Measurements from ENCODE around the gene AKAP6. TPM values are rescaled to one million over a fixed set of nuclear protein-coding genes. Genes with fewer than 3 reads are reported as not detected.

The AKAP6 gene
- total RNA-seq, 2 experiments from 2014 or later = 0.13 to 0.72 TPM

DNA sequence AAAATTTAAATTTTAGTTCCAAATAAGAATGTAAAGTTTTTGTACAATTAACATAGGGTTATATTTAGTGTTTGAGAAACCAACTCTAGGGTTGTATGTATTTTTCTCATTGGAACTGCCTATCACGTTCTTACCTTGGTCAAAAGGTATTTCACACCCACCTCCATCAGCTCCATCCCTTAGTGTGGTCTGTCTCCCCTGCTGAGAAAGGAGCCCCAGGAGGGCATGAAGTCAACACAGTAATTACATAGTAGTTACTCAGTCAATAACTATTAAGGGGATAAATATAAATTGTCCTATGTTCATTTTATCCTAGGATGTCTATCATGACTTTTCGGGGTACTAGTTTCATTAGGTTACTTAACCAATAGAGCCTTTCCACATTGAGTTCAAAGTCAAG, 106.3 kb downstream of the AKAP6 start:
- no TSS peak for BruUV-seq (replicated peaks)
- Histone ChIP-seq H3K27ac (ENCODE audit: low read depth, low read length, poor library complexity, severe bottlenecking) (no peak overlapping the region), H3K4me2 (ENCODE audit: low read length) (no peak overlapping the region), H3K79me2 (ENCODE audit: insufficient read depth, low read depth, low read length) (no peaks in the 10 kb centered on the region), H3K9me2 (ENCODE audit: insufficient read depth, low read length) (no peaks in the 10 kb centered on the region), H3K36me3 (ENCODE audit: insufficient read depth, low read length) (no peaks in the 10 kb centered on the region), H3K4me3 (ENCODE audit: low read depth, low read length, poor library complexity, severe bottlenecking) (no peak overlapping the region), H4K20me1 (ENCODE audit: insufficient read depth, low read length) (no peaks in the 10 kb centered on the region), H2AFZ (ENCODE audit: low read length) (no peak overlapping the region), H3K9me3 (ENCODE audit: low read length) (no peaks in the 10 kb centered on the region), H3K4me1 (ENCODE audit: insufficient read depth, low read length, poor library complexity, severe bottlenecking) (no peaks in the 10 kb centered on the region)
- TF ChIP-seq, protein P1, sequence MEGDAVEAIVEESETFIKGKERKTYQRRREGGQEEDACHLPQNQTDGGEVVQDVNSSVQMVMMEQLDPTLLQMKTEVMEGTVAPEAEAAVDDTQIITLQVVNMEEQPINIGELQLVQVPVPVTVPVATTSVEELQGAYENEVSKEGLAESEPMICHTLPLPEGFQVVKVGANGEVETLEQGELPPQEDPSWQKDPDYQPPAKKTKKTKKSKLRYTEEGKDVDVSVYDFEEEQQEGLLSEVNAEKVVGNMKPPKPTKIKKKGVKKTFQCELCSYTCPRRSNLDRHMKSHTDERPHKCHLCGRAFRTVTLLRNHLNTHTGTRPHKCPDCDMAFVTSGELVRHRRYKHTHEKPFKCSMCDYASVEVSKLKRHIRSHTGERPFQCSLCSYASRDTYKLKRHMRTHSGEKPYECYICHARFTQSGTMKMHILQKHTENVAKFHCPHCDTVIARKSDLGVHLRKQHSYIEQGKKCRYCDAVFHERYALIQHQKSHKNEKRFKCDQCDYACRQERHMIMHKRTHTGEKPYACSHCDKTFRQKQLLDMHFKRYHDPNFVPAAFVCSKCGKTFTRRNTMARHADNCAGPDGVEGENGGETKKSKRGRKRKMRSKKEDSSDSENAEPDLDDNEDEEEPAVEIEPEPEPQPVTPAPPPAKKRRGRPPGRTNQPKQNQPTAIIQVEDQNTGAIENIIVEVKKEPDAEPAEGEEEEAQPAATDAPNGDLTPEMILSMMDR (conservative IDR thresholded peaks at IDR 0.05; ENCODE audit: low read length) = no peak
- no peak for TF ChIP-seq EZH2phosphoT487 (IDR thresholded peaks at IDR 0.05; ENCODE audit: borderline replicate concordance, low read depth, low read length)
- ChIA-PET POLR2A (no interaction called here), CTCF (ENCODE audit: unreplicated experiment) (no interaction called here)
- intact Hi-C loops (cut with micrococcal nuclease; ENCODE audit: unreplicated experiment) = no loop called here
- no peak for DNase-seq (ENCODE audit: low spot score)

DNA sequence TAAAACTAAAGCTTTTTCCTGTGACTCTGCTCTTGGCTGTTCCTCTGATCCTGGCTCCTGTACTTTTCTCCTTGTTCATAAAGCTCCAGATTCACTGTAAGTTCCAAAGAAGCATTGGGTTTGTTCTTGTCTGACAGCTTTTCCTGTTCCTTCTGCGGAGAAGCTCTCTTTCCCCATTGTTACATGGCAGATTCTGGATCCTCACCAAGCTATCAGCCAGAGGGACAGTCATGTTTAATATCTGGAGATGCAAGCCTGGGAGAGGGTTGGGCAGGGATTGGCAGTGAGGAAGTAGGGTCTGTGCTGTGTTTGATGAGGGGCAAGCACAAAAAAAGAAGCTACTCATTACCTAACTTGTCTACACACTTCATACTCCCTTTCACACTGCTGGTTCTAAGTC, 107.9 kb downstream of the AKAP6 start:
- Histone ChIP-seq H3K36me3 (ENCODE audit: insufficient read depth, low read length) (no peaks in the 10 kb centered on the region), H3K79me2 (ENCODE audit: insufficient read depth, low read depth, low read length) (no peaks in the 10 kb centered on the region), H3K4me1 (ENCODE audit: insufficient read depth, low read length, poor library complexity, severe bottlenecking) (no peaks in the 10 kb centered on the region), H3K27ac (ENCODE audit: low read depth, low read length, poor library complexity, severe bottlenecking) (no peak overlapping the region), H3K4me3 (ENCODE audit: low read depth, low read length, poor library complexity, severe bottlenecking) (no peak overlapping the region), H3K4me2 (ENCODE audit: low read length) (no peak overlapping the region), H4K20me1 (ENCODE audit: insufficient read depth, low read length) (no peaks in the 10 kb centered on the region), H3K9me2 (ENCODE audit: insufficient read depth, low read length) (no peaks in the 10 kb centered on the region), H2AFZ (ENCODE audit: low read length) (no peak overlapping the region), H3K9me3 (ENCODE audit: low read length) (no peaks in the 10 kb centered on the region)
- ChIA-PET CTCF (ENCODE audit: unreplicated experiment) (no interaction called here), POLR2A (no interaction called here)
- intact Hi-C loops (cut with micrococcal nuclease; ENCODE audit: unreplicated experiment) = no loop called here
- no peak for TF ChIP-seq EZH2phosphoT487 (IDR thresholded peaks at IDR 0.05; ENCODE audit: borderline replicate concordance, low read depth, low read length)
- TF ChIP-seq, protein P1 (conservative IDR thresholded peaks at IDR 0.05; ENCODE audit: low read length) = no peak
- no peak for DNase-seq (ENCODE audit: low spot score)
- BruUV-seq (replicated peaks) = no TSS peak

DNA sequence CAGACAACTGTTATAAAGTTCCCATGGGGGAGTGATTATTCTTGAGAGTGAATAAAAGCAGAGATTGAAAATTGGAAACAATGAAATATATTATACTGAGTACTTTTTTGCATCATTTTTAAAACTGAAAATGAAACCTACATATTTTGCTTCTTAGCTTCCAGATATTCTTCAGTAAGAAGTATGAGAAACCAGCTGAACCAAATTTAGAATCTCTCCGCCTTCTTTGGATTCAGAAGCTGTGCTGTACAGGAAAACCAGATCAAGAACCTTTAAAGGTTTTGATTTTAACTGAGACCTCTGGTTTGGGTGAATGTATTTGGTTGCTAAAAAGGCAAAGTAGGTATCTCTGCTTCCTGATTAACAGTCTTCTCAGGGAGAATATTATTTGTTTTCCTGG, 109.4 kb downstream of the AKAP6 start:
- POLR2A ChIA-PET = no interaction called here
- DNase-seq (ENCODE audit: low spot score) = no peak
- H3K4me2 ChIP-seq (ENCODE audit: low read length) = no peak overlapping the region

More for the DNA sequence above, 109.4 kb downstream of the AKAP6 start:
- Histone ChIP-seq H4K20me1 (ENCODE audit: insufficient read depth, low read length) (no peaks in the 10 kb centered on the region), H3K36me3 (ENCODE audit: insufficient read depth, low read length) (no peaks in the 10 kb centered on the region), H3K9me3 (ENCODE audit: low read length) (no peaks in the 10 kb centered on the region), H2AFZ (ENCODE audit: low read length) (no peak overlapping the region), H3K4me1 (ENCODE audit: insufficient read depth, low read length, poor library complexity, severe bottlenecking) (no peaks in the 10 kb centered on the region), H3K4me3 (ENCODE audit: low read depth, low read length, poor library complexity, severe bottlenecking) (no peak overlapping the region), H3K27ac (ENCODE audit: low read depth, low read length, poor library complexity, severe bottlenecking) (no peak overlapping the region), H3K9me2 (ENCODE audit: insufficient read depth, low read length) (no peaks in the 10 kb centered on the region), H3K79me2 (ENCODE audit: insufficient read depth, low read depth, low read length) (no peaks in the 10 kb centered on the region)
- CTCF ChIA-PET (ENCODE audit: unreplicated experiment) = no interaction called here
- intact Hi-C loops (cut with micrococcal nuclease; ENCODE audit: unreplicated experiment) = no loop called here
- BruUV-seq (replicated peaks) = no TSS peak
- no peak for TF ChIP-seq EZH2phosphoT487 (IDR thresholded peaks at IDR 0.05; ENCODE audit: borderline replicate concordance, low read depth, low read length)
- TF ChIP-seq, protein P1 (conservative IDR thresholded peaks at IDR 0.05; ENCODE audit: low read length) = no peak

All from OCI-LY7 (cell line).